Activated T-cell treated with anti-CD3 and anti-CD28 coated beads for 24 hours (primary cell): ENCODE measurements around the gene C6orf52.
A peak's percentile ranks its signal among the peaks of the same experiment; 100 is the strongest.
"Not testable (repeated sequence)": the region's sequence is repeated elsewhere in the genome, so short reads cannot be mapped to it uniquely, and the experiment has no call there.

Experiments used
- DNase-seq: peaks from one replicate; pipeline ENCODE4 v3.0.0-alpha.2; 2020; ENCODE audit warnings: low read depth

The C6orf52 gene

GRCh38 chr6:10694302-10695085 is at the start of gene C6orf52, which contains the start of gene PAK1IP1:
TSS of gene C6orf52 (minus strand) at chr6:10694616. CDS start at chr6:10687550, 7,066 bp downstream.
TSS of gene PAK1IP1 (plus strand) at chr6:10694972. CDS start at chr6:10694986, 14 bp downstream.
- peak; percentile 88 for DNase-seq

GRCh38 chr6:10743515-10743914 is 49.1 kb upstream of the C6orf52 start:
- DNase-seq = no peak

GRCh38 chr6:10742251-10742650 is 47.8 kb upstream of the C6orf52 start:
- DNase-seq = no peak

- DNase-seq = not testable (repeated sequence)
These were observed 47.2 kb upstream of the C6orf52 start for GRCh38 chr6:10741643-10742042.

- DNase-seq = no peak
These were observed 45.6 kb upstream of the C6orf52 start for GRCh38 chr6:10740061-10740460.

GRCh38 chr6:10736731-10737130 is 42.3 kb upstream of the C6orf52 start:
- DNase-seq = no peak

GRCh38 chr6:10733863-10734262 is 39.4 kb upstream of the C6orf52 start:
- no peak for DNase-seq

- no peak for DNase-seq
These were observed 38.8 kb upstream of the C6orf52 start for GRCh38 chr6:10733151-10733715.

- DNase-seq = no peak
These were observed 35.8 kb upstream of the C6orf52 start for GRCh38 chr6:10730254-10730653.

GRCh38 chr6:10725716-10726115 is 31.3 kb upstream of the C6orf52 start:
- DNase-seq = no peak

GRCh38 chr6:10725044-10725443 is 30.6 kb upstream of the C6orf52 start:
- no peak for DNase-seq

GRCh38 chr6:10723567-10723881 is 29.1 kb upstream of the C6orf52 start:
- DNase-seq = no peak

GRCh38 chr6:10722820-10723566 is 28.6 kb upstream of the C6orf52 start, which contains the start of gene TMEM14C:
TSS of gene TMEM14C (plus strand) at chr6:10723070. CDS start at chr6:10724614, 1,544 bp downstream.
- DNase-seq = peak; percentile 87

GRCh38 chr6:10722570-10722819 is 28.1 kb upstream of the C6orf52 start:
- DNase-seq = no peak

- no peak for DNase-seq
These were observed 27.6 kb upstream of the C6orf52 start for GRCh38 chr6:10721850-10722569.

GRCh38 chr6:10720960-10721849 is 26.8 kb upstream of the C6orf52 start:
- peak; percentile 16 for DNase-seq

GRCh38 chr6:10720265-10720959 is 26.0 kb upstream of the C6orf52 start:
- peak; percentile 41 for DNase-seq

GRCh38 chr6:10719964-10720264 is 25.5 kb upstream of the C6orf52 start:
- DNase-seq = no peak

- peak; percentile 25 for DNase-seq
These were observed 25.0 kb upstream of the C6orf52 start for GRCh38 chr6:10719296-10719963.

- no peak for DNase-seq
These were observed 19.5 kb upstream of the C6orf52 start for GRCh38 chr6:10713962-10714361.

GRCh38 chr6:10696655-10697054 is 2.2 kb upstream of the C6orf52 start:
- no peak for DNase-seq
